Stimulated activated CD4-positive, alpha-beta T cell treated with anti-CD3 and anti-CD28 coated beads, Interleukin-15, amount 100 ng/mL, for 24 hours (primary cell): ENCODE data around the gene OSTC.

ENCODE experiments used
- DNase-seq: peaks from one replicate; pipeline ENCODE4 v3.0.0-alpha.2; 2020

OSTC gene

DNA sequence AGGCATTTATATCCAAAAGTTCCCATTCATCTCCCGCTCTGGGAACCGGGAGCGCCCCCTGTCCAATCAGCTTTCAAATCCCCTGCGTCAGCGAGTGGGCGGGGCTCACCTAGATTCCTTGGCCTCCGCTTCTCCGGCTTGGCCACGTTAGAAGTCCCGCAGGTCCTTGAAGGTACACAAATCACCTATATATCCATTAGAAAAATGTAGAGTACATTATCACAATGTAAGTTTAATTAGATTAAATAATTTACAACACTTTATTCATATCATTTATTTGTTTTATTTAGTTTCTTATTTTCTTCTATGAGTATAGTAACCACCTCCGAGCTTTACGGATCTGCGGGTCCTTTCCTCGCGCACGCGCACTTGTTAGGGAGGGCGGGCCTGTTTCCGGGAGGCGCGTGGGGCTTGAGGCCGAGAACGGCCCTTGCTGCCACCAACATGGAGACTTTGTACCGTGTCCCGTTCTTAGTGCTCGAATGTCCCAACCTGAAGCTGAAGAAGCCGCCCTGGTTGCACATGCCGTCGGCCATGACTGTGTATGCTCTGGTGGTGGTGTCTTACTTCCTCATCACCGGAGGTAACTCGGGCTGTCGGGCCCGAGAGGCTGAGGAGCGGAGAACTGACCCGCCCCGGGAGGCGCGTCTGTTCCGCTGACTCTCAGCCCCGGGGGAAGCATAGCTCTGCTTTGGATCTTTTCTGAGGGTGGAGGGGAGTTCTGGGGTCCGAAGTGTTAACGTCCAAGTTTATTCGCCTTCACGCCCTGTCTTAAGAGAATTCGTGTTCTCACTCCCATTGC is at the start of gene OSTC:
OSTC (plus strand) TSS at position 388 of the 802 bp plus-strand sequence; CDS start at position 445, 57 bp downstream.
- DNase-seq, result peak; percentile 94

DNA sequence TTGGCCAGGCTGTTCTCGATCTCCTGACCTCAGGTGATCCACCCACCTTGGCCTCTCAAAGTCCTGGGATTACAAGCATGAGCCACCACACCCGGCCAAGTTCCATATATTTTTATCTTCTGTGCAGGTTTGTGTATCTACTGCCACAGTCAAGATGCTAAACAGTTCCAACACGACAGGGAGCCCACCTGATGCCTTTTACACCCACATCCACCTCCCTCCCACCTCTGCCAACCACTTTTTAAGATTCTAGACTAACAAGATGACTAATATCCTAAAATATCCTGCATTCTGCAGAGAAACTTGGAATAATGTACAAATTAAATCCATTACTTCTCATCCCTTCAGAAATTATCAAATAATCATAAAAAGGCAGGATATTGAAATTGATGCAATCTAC is 49.3 kb upstream of the OSTC start:
- no peak for DNase-seq

- no peak for DNase-seq
Observed at GRCh38 chr4:108601532-108601931, 48.9 kb upstream of the OSTC start.

GRCh38 chr4:108602163-108602562 is 48.2 kb upstream of the OSTC start:
- DNase-seq, result no peak

- DNase-seq, result no peak
Observed at GRCh38 chr4:108607079-108607815, 43.2 kb upstream of the OSTC start.

- no peak for DNase-seq
Observed at GRCh38 chr4:108611365-108611764, 39.0 kb upstream of the OSTC start.

GRCh38 chr4:108612365-108612764 is 38.0 kb upstream of the OSTC start:
- DNase-seq, result no peak

GRCh38 chr4:108619372-108620100 is 30.9 kb upstream of the OSTC start:
- DNase-seq, result peak; percentile 65

GRCh38 chr4:108620101-108620932 is 30.1 kb upstream of the OSTC start, which contains the start of gene RPL34:
RPL34 (plus strand) TSS chr4:108620576; CDS start chr4:108621960, 1,384 bp downstream.
- DNase-seq, result peak; percentile 99

GRCh38 chr4:108620933-108621905 is 29.2 kb upstream of the OSTC start:
- DNase-seq, result no peak

- DNase-seq, result peak; percentile 36
Observed at GRCh38 chr4:108622022-108622421, 28.4 kb upstream of the OSTC start.

GRCh38 chr4:108622828-108623227 is 27.6 kb upstream of the OSTC start:
- DNase-seq, result no peak

DNA sequence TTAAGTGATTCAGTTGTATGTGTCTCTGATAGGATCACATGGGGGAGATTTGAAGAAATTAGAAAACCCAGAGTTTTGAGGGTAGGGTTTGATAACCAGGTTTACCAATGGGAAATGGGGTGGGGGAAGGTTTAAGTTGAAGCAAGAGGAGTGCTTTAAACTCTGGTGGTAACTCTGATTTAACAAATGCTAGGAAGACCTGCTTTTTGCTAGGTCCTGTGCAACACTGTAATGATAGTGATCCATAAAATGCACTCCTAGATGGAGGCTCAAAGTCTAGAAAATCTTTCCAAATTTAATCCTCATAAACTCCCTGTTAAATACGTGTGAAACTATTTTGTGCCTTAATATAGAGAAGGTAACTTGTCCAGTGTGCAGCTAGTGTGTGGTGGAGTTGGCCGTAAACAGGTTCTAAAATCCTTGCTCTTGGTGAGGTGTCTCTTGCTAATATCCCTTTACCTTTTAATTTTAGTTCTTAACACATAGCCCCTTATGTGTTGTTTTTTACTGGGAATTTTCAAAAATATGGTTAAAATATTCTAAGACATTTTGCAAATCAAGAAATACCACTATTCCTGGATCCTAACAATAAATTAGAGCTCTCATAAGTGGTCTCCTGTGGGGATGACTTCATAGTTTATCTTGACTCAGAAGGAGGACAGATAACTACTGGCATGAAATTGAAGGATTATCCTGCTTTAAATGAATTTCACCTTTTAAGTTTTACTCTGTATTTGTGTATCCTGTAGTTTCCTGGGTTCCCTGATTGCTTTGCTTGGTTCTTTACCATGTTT is 25.9 kb upstream of the OSTC start:
- no peak for DNase-seq

DNA sequence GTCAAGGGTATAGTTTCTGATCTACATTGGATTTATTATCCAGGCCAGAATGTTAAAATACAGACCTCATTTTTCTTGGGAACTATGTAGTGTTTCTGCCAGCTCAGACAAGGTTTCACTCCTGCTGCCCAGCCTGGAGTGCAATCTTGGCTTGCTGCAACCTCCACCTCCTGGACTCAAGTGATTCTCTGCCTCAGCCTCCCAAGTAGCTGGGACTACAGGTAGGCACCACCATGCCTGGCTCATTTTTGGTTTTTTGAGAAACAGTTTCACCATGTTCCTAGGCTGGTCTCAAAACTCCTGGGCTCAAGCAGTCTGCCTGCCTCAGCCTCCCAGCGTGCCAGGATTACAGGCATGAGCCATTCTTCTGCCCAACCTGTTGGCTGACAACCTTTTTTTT is 24.3 kb upstream of the OSTC start:
- DNase-seq, result no peak

GRCh38 chr4:108628411-108628810 is 22.0 kb upstream of the OSTC start:
- DNase-seq, result no peak

- DNase-seq, result no peak
Observed at GRCh38 chr4:108635070-108635655, 15.2 kb upstream of the OSTC start.

GRCh38 chr4:108636246-108636645 is 14.2 kb upstream of the OSTC start:
- DNase-seq, result no peak

DNA sequence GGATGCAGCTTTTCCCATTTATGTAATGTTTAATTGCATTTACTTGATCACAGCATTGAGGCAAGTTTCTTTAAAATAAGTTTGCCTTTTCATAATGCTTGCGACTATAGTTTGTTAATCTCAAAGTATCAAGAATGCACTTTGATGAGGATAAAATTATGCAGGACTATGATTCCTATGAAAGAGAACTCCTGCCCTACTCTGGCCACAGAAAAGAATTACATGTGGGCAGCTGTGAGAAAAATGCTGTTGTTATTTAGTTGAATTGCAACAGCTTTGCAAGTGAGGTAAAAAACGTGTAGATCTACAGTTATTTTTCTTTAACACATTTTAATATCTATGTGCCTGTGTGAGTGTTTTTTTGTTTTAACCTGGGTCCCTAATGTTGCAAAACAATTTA is 12.5 kb upstream of the OSTC start:
- no peak for DNase-seq

DNA sequence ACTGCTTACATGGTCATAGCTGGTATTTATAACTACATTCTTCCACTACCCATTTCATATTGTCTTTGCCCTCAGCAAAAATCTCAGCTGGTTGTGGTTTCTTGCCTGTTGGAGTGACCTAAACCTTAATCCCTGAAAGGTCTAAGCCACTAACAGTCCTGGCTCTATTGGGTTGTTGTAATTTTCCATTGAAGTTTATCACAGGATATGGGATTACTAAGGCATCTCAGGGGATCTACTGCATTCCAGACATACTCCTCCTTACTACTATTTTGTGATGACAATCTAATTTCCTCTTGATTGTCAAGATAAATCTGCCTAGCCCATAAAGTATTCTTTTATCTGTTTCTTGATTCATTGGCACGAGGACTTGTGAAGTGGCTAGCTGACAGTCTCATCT is 6.2 kb upstream of the OSTC start:
- DNase-seq, result no peak

- DNase-seq, result no peak
Observed at GRCh38 chr4:108646706-108647105, 3.7 kb upstream of the OSTC start.
